Activated CD4-positive, alpha-beta T cell treated with anti-CD3 and anti-CD28 coated beads, Interleukin-2, amount 10 ng/mL, durations not matched to agents 24 days and 14 days (primary cell): ENCODE data around the gene WASF2. TPM values are rescaled to one million over a fixed set of nuclear protein-coding genes. Genes with fewer than 3 reads are reported as not detected.
"Not testable (repeated sequence)": the region's sequence is repeated elsewhere in the genome, so short reads cannot be mapped to it uniquely, and the experiment has no call there.

Experiments used
- DNase-seq: peaks from one replicate; pipeline ENCODE4 v3.0.0; 2022
- H3K27ac Mint-ChIP-seq: one replicate; pipeline ENCODE4 v1.8.0; 2022; ENCODE audit warnings: mild to moderate bottlenecking, mixed read lengths
- H3K27me3 Mint-ChIP-seq: one replicate; pipeline ENCODE4 v1.8.0; 2022; ENCODE audit warnings: mixed read lengths
- H3K36me3 Mint-ChIP-seq: one replicate; pipeline ENCODE4 v1.8.0; 2022; ENCODE audit warnings: low read depth, mild to moderate bottlenecking, mixed read lengths
- H3K4me1 Mint-ChIP-seq: one replicate; pipeline ENCODE4 v1.8.0; 2021; ENCODE audit warnings: mixed read lengths
- H3K4me3 Mint-ChIP-seq: one replicate; pipeline ENCODE4 v1.8.0; 2022; ENCODE audit warnings: mild to moderate bottlenecking, moderate library complexity, mixed read lengths
- H3K9me3 Mint-ChIP-seq: one replicate; pipeline ENCODE4 v1.8.0; 2021; ENCODE audit warnings: mixed read lengths
- intact Hi-C: fragments of 100-400 bp; cut with micrococcal nuclease; formaldehyde crosslinking; loops from one replicate; pipeline ENCODE4 v1.15.1; 2023
- total RNA-seq: library from RNA; stranded (reverse); gene quantifications from 2 replicates; pipeline ENCODE4 v1.2.3, GENCODE V29; 2022

The WASF2 gene
- total RNA-seq, 1 donor from 2014 or later, result 109 TPM

- DNase-seq, result no peak
- Mint-ChIP-seq H3K4me3 (peak overlapping the region; percentile 85), H3K27me3 (peaks cover 12% of the 10 kb centered on the region), H3K36me3 (no peaks in the 10 kb centered on the region), H3K9me3 (no peaks in the 10 kb centered on the region), H3K4me1 (peaks cover 12% of the 10 kb centered on the region), H3K27ac (no peak overlapping the region)
- intact Hi-C loops, result no loop called here
Observed at GRCh38 chr1:27393641-27394281, 96.2 kb downstream of the WASF2 start.

- H3K27ac Mint-ChIP-seq, result peak overlapping the region; percentile 72
- peaks cover 13% of the 10 kb centered on the region for H3K4me1 Mint-ChIP-seq
- no peaks in the 10 kb centered on the region for H3K36me3 Mint-ChIP-seq
- no peak for DNase-seq
- intact Hi-C loops, result loop anchor here (1.0 kb wide), 4 partner anchors 27 to 270 kb away; partner anchors contain the start of genes MAP3K6 and TMEM222
- no peaks in the 10 kb centered on the region for H3K9me3 Mint-ChIP-seq
- H3K4me3 Mint-ChIP-seq, result peak overlapping the region; percentile 85
- H3K27me3 Mint-ChIP-seq, result peaks cover 12% of the 10 kb centered on the region
Observed at GRCh38 chr1:27392778-27393635, 97.0 kb downstream of the WASF2 start.

GRCh38 chr1:27392096-27392777 lies 97.7 kb downstream of the WASF2 start, which contains the start of gene GPR3:
TSS of gene GPR3 (plus strand) at chr1:27392622. CDS start at chr1:27393799, 1,177 bp downstream.
- Mint-ChIP-seq H3K9me3 (no peaks in the 10 kb centered on the region), H3K36me3 (no peaks in the 10 kb centered on the region), H3K4me1 (peaks cover 13% of the 10 kb centered on the region), H3K27me3 (peaks cover 12% of the 10 kb centered on the region), H3K4me3 (peak within 1 kb of the TSS; percentile 87), H3K27ac (peak within 1 kb of the TSS; percentile 93)
- intact Hi-C loops, result loop anchor here (1.0 kb wide), 4 partner anchors 26 to 271 kb away; partner anchors contain the start of genes MAP3K6 and TMEM222
- peak; percentile 98 for DNase-seq

- H3K27ac Mint-ChIP-seq, result peak overlapping the region; percentile 93
Observed at GRCh38 chr1:27391511-27392095, 98.4 kb downstream of the WASF2 start.

GRCh38 chr1:27388337-27389005 lies 101.5 kb downstream of the WASF2 start:
- peak; percentile 93 for DNase-seq
- Mint-ChIP-seq H3K4me3 (no peak overlapping the region), H3K4me1 (peaks cover 16% of the 10 kb centered on the region), H3K27ac (peak overlapping the region; percentile 0), H3K9me3 (no peaks in the 10 kb centered on the region), H3K27me3 (peaks cover 16% of the 10 kb centered on the region), H3K36me3 (no peaks in the 10 kb centered on the region)
- intact Hi-C loops, result loop anchor here (1.0 to 2.0 kb wide), 3 partner anchors 31 to 88 kb away; no protein-coding TSS in a partner anchor

More at GRCh38 chr1:27391511-27392095, 98.4 kb downstream of the WASF2 start:
- peak overlapping the region; percentile 87 for H3K4me3 Mint-ChIP-seq
- H3K36me3 Mint-ChIP-seq, result no peaks in the 10 kb centered on the region
- intact Hi-C loops, result loop anchor here (1.0 kb wide), 4 partner anchors 25 to 272 kb away; partner anchors contain the start of genes MAP3K6 and TMEM222
- H3K4me1 Mint-ChIP-seq, result peaks cover 13% of the 10 kb centered on the region
- H3K9me3 Mint-ChIP-seq, result no peaks in the 10 kb centered on the region
- DNase-seq, result peak; percentile 70
- H3K27me3 Mint-ChIP-seq, result peaks cover 12% of the 10 kb centered on the region

GRCh38 chr1:27384797-27385196 lies 105.2 kb downstream of the WASF2 start:
- H3K36me3 Mint-ChIP-seq, intact Hi-C loops, H3K4me1 Mint-ChIP-seq, H3K9me3 Mint-ChIP-seq, H3K27ac Mint-ChIP-seq, DNase-seq, H3K4me3 Mint-ChIP-seq: not testable (repeated sequence)
- H3K27me3 Mint-ChIP-seq, result peaks cover 13% of the 10 kb centered on the region

GRCh38 chr1:27383661-27384060 lies 106.3 kb downstream of the WASF2 start:
- Mint-ChIP-seq H3K27ac (no peak overlapping the region), H3K9me3 (no peaks in the 10 kb centered on the region), H3K4me3 (no peak overlapping the region), H3K27me3 (peaks cover 11% of the 10 kb centered on the region), H3K36me3 (no peaks in the 10 kb centered on the region), H3K4me1 (peaks cover 6% of the 10 kb centered on the region)
- intact Hi-C loops, result no loop called here
- DNase-seq, result no peak

GRCh38 chr1:27383039-27383605 lies 106.8 kb downstream of the WASF2 start, which contains the start of gene CD164L2:
TSS of gene CD164L2 (minus strand) at chr1:27383333. CDS start at chr1:27383239, 94 bp downstream.
- Mint-ChIP-seq H3K27me3 (peaks cover 11% of the 10 kb centered on the region), H3K4me3 (no peak within 1 kb of the TSS), H3K4me1 (peaks cover 4% of the 10 kb centered on the region), H3K36me3 (no peaks in the 10 kb centered on the region), H3K27ac (no peak within 1 kb of the TSS), H3K9me3 (no peaks in the 10 kb centered on the region)
- DNase-seq, result peak; percentile 88
- intact Hi-C loops, result no loop called here

- no peak for DNase-seq
- peaks cover 11% of the 10 kb centered on the region for H3K27me3 Mint-ChIP-seq
- no peak overlapping the region for H3K4me3 Mint-ChIP-seq
- H3K9me3 Mint-ChIP-seq, result no peaks in the 10 kb centered on the region
- intact Hi-C loops, result no loop called here
- no peaks in the 10 kb centered on the region for H3K36me3 Mint-ChIP-seq
- H3K27ac Mint-ChIP-seq, result no peak overlapping the region
- peaks cover 4% of the 10 kb centered on the region for H3K4me1 Mint-ChIP-seq
Observed at GRCh38 chr1:27381969-27382762, 107.8 kb downstream of the WASF2 start.

- H3K27ac Mint-ChIP-seq, result no peak overlapping the region
- no peak overlapping the region for H3K4me3 Mint-ChIP-seq
- DNase-seq, result no peak
- H3K4me1 Mint-ChIP-seq, result peaks cover 3% of the 10 kb centered on the region
- no peaks in the 10 kb centered on the region for H3K9me3 Mint-ChIP-seq
- H3K27me3 Mint-ChIP-seq, result peaks cover 7% of the 10 kb centered on the region
- no peaks in the 10 kb centered on the region for H3K36me3 Mint-ChIP-seq
- intact Hi-C loops, result no loop called here
Observed at GRCh38 chr1:27380766-27381733, 108.9 kb downstream of the WASF2 start.

GRCh38 chr1:27380224-27380623 lies 109.7 kb downstream of the WASF2 start:
- intact Hi-C loops, result no loop called here
- Mint-ChIP-seq H3K27me3 (peaks cover 7% of the 10 kb centered on the region), H3K4me3 (no peak overlapping the region), H3K9me3 (no peaks in the 10 kb centered on the region), H3K4me1 (peaks cover 3% of the 10 kb centered on the region), H3K27ac (no peak overlapping the region), H3K36me3 (no peaks in the 10 kb centered on the region)
- DNase-seq, result no peak
